H9 (cell line): ENCODE measurements around the gene SLC27A1. TPM values are rescaled to one million over a fixed set of nuclear protein-coding genes. Genes with fewer than 3 reads are reported as not detected.

Experiments
- DNase-seq: peaks from one replicate; pipeline ENCODE4 v3.0.0-alpha.2; 2017
- H2AFZ ChIP-seq: one replicate; pipeline ENCODE4 v1.6.1; 2013; ENCODE audit warnings: mild to moderate bottlenecking, low read length, control low read depth, moderate library complexity
- H2AK5ac ChIP-seq: 2 replicates; pipeline ENCODE4 v1.6.1; 2013; ENCODE audit warnings: low read length, control low read depth, mixed read lengths; ENCODE audit not compliant: insufficient read length
- H2BK120ac ChIP-seq: one replicate; pipeline ENCODE4 v1.6.1; 2013; ENCODE audit warnings: low read depth, mild to moderate bottlenecking, low read length, control low read depth, inconsistent platforms; ENCODE audit not compliant: poor library complexity, severe bottlenecking
- H2BK12ac ChIP-seq: 2 replicates; pipeline ENCODE4 v1.6.1; 2013; ENCODE audit warnings: low read length, control low read depth, mixed read lengths, low read depth; ENCODE audit not compliant: insufficient read length
- H2BK15ac ChIP-seq: 2 replicates; pipeline ENCODE4 v1.6.1; 2013; ENCODE audit warnings: low read depth, low read length, control low read depth
- H2BK20ac ChIP-seq: one replicate; pipeline ENCODE4 v1.6.1; 2013; ENCODE audit warnings: low read depth, mild to moderate bottlenecking, low read length, control low read depth, inconsistent platforms; ENCODE audit not compliant: poor library complexity, severe bottlenecking
- H2BK5ac ChIP-seq: 2 replicates; pipeline ENCODE4 v1.6.1; 2013; ENCODE audit warnings: low read length, control low read depth, mixed read lengths; ENCODE audit not compliant: insufficient read length
- H3K14ac ChIP-seq: 2 replicates; pipeline ENCODE4 v1.6.1; 2013; ENCODE audit warnings: low read length, control low read depth; ENCODE audit not compliant: insufficient read depth
- H3K18ac ChIP-seq: 2 replicates; pipeline ENCODE4 v1.6.1; 2013; ENCODE audit warnings: low read depth, mild to moderate bottlenecking, mixed read lengths, low read length, control low read depth; ENCODE audit not compliant: insufficient read length
- H3K23ac ChIP-seq: 2 replicates; pipeline ENCODE4 v1.6.1; 2013; ENCODE audit warnings: low read length, control low read depth, mixed read lengths, low read depth; ENCODE audit not compliant: insufficient read length
- H3K23me2 ChIP-seq: 2 replicates; pipeline ENCODE4 v1.6.1; 2013; ENCODE audit warnings: low read depth, mild to moderate bottlenecking, mixed read lengths, low read length, control low read depth; ENCODE audit not compliant: insufficient read length, poor library complexity, severe bottlenecking
- H3K27ac ChIP-seq: 2 replicates; pipeline ENCODE4 v1.5.1; 2013; ENCODE audit warnings: low read length, control low read depth, mixed read lengths, low read depth; ENCODE audit not compliant: insufficient read length
- H3K27me3 ChIP-seq: 2 replicates; pipeline ENCODE4 v1.6.1; 2013; ENCODE audit warnings: low read length, control low read depth, inconsistent platforms; ENCODE audit not compliant: insufficient read depth
- H3K4ac ChIP-seq: 2 replicates; pipeline ENCODE4 v1.6.1; 2013; ENCODE audit warnings: low read depth, mild to moderate bottlenecking, control low read depth, inconsistent platforms, low read length, moderate library complexity
- H3K4me1 ChIP-seq: 2 replicates; pipeline ENCODE4 v1.6.1; 2013; ENCODE audit warnings: low read length, control low read depth, inconsistent platforms; ENCODE audit not compliant: insufficient read depth
- H3K4me2 ChIP-seq: 2 replicates; pipeline ENCODE4 v1.6.1; 2013; ENCODE audit warnings: low read length, control low read depth, mixed read lengths; ENCODE audit not compliant: insufficient read length, insufficient read depth
- H3K56ac ChIP-seq: 2 replicates; pipeline ENCODE4 v1.6.1; 2013; ENCODE audit warnings: low read depth, mild to moderate bottlenecking, mixed read lengths, low read length, control low read depth; ENCODE audit not compliant: insufficient read length
- H3K79me1 ChIP-seq: 2 replicates; pipeline ENCODE4 v1.6.1; 2013; ENCODE audit warnings: low read depth, mild to moderate bottlenecking, moderate library complexity, low read length, control low read depth, inconsistent platforms; ENCODE audit not compliant: insufficient read depth, poor library complexity, severe bottlenecking
- H3K79me2 ChIP-seq: 2 replicates; pipeline ENCODE4 v1.6.1; 2013; ENCODE audit warnings: low read length, control low read depth, inconsistent platforms; ENCODE audit not compliant: insufficient read depth
- H3K9ac ChIP-seq: 2 replicates; pipeline ENCODE4 v1.6.1; 2013; ENCODE audit warnings: low read length, control low read depth, mixed read lengths; ENCODE audit not compliant: insufficient read length; ENCODE audit errors: extremely low read depth
- H3K9me3 ChIP-seq: one replicate; pipeline ENCODE4 v1.6.1; 2013; ENCODE audit warnings: low read depth, low read length, inconsistent platforms; ENCODE audit not compliant: control insufficient read depth
- H3T11ph ChIP-seq: one replicate; pipeline ENCODE4 v1.6.1; 2013; ENCODE audit warnings: mild to moderate bottlenecking, low read length, control low read depth, inconsistent platforms
- H4K20me1 ChIP-seq: one replicate; pipeline ENCODE4 v1.6.1; 2013; ENCODE audit not compliant: control insufficient read depth, insufficient read length, insufficient read depth
- H4K5ac ChIP-seq: 2 replicates; pipeline ENCODE4 v1.6.1; 2013; ENCODE audit warnings: low read depth, mild to moderate bottlenecking, mixed read lengths, low read length, control low read depth; ENCODE audit not compliant: insufficient read length
- H4K8ac ChIP-seq: replicated peaks from 2 replicates; pipeline ENCODE4 v1.6.1; 2013; ENCODE audit warnings: low read length, control low read depth, mixed read lengths, low read depth; ENCODE audit not compliant: insufficient read length
- H4K91ac ChIP-seq: 2 replicates; pipeline ENCODE4 v1.6.1; 2013; ENCODE audit warnings: low read depth, mild to moderate bottlenecking, moderate library complexity, mixed read lengths, low read length, control low read depth; ENCODE audit not compliant: insufficient read length
- H3K27ac Mint-ChIP-seq, 3 experiments: 2 replicates in 2 of 3; 3 replicates in 1 of 3; pipeline ENCODE4 v1.8.0; 2020 to 2021; ENCODE audit warnings: mixed read lengths in 3 of 3, mild to moderate bottlenecking in 1 of 3, moderate library complexity in 1 of 3
- H3K27me3 Mint-ChIP-seq: 2 replicates; pipeline ENCODE4 v1.8.0; 2021; ENCODE audit warnings: low read depth, mild to moderate bottlenecking, moderate library complexity, mixed read lengths
- H3K36me3 Mint-ChIP-seq, 3 experiments: 2 replicates in 2 of 3; 3 replicates in 1 of 3; pipeline ENCODE4 v1.8.0; 2020 to 2021; ENCODE audit warnings: low read depth in 3 of 3, mixed read lengths in 3 of 3; ENCODE audit not compliant: insufficient read depth in 1 of 3
- H3K4me1 Mint-ChIP-seq, 2 experiments: 2 replicates each; pipeline ENCODE4 v1.8.0; 2020; ENCODE audit warnings: mixed read lengths in 2 of 2
- H3K4me3 Mint-ChIP-seq, 2 experiments: 2 replicates in 1 of 2; 3 replicates in 1 of 2; pipeline ENCODE4 v1.8.0; 2020 to 2021; ENCODE audit warnings: mild to moderate bottlenecking in 2 of 2, mixed read lengths in 2 of 2, moderate library complexity in 1 of 2
- H3K9me3 Mint-ChIP-seq, 2 experiments: 2 replicates in 1 of 2; 3 replicates in 1 of 2; pipeline ENCODE4 v1.8.0; 2020; ENCODE audit warnings: mild to moderate bottlenecking in 2 of 2, mixed read lengths in 2 of 2, moderate library complexity in 1 of 2
- WGBS: extraction: QIAGEN DNeasy Blood & Tissue Kit; methylation state at CpG from one replicate; pipeline ENCODE4 v1.1.7; 2013; ENCODE audit warnings: missing lambda C conversion rate, low lambda C conversion rate, mixed read lengths; ENCODE audit not compliant: insufficient read length; ENCODE audit errors: extremely low coverage; 5-methylcytosine and 5-hydroxymethylcytosine counted together
- total RNA-seq: library from RNA; stranded (reverse); gene quantifications from 2 replicates; pipeline ENCODE4 v1.2.1, GENCODE V29; 2021
- TF ChIP-seq, protein P1 (sequence below): fragments of 200-600 bp; sonication (generic); conservative IDR thresholded peaks from 3 replicates; pipeline ENCODE4 v1.8.0; 2021; ENCODE audit warnings: antibody characterized with exemption, mild to moderate bottlenecking

The SLC27A1 gene
- total RNA-seq, 1 experiment from 2014 or later: 6.4 TPM

DNA sequence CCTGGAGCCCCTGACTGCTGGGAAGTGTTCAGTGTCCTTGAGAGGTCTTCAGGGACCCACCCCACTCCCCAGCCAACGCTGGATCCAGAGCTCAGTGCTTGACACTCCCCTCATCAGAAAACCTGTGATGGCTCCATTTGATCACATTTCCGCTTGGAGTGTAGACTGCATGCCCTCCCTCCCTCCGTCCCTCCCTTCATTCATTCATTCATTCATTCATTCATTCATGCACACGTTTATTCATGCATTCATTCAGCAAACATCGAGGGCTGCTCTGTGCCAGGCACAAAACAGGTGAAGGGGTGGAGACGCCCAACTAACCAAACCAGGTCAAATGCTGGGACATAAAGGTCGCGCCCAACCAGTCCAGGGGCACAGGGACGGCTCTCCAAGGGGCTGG is 54.8 kb downstream of the SLC27A1 start:
- H3K4me1 Mint-ChIP-seq: peaks cover 0 to 1% of the 10 kb centered on the region in 2 experiments; a peak in 2 of 4 replicates
- Histone ChIP-seq H2AFZ (no peak overlapping the region), H3K14ac (no peak overlapping the region; the same call in 1 of the 2 replicates), H2BK120ac (no peak overlapping the region), H3K4me1 (no peaks in the 10 kb centered on the region), H3K9ac (no peak overlapping the region), H3T11ph (no peak overlapping the region), H3K23ac (no peak overlapping the region), H3K79me1 (no peaks in the 10 kb centered on the region), H3K18ac (no peak overlapping the region), H2BK5ac (no peak overlapping the region), H3K27ac (no peak overlapping the region), H4K5ac (no peak overlapping the region), H4K91ac (no peak overlapping the region), H2BK20ac (no peak overlapping the region), H3K27me3 (no peaks in the 10 kb centered on the region), H3K23me2 (no peaks in the 10 kb centered on the region), H3K9me3 (no peaks in the 10 kb centered on the region), H2AK5ac (no peak overlapping the region), H4K20me1 (no peaks in the 10 kb centered on the region), H3K4ac (no peak overlapping the region), H2BK15ac (no peak overlapping the region), H4K8ac (no peak overlapping the region), H2BK12ac (no peak overlapping the region), H3K79me2 (no peaks in the 10 kb centered on the region), H3K56ac (no peak overlapping the region), H3K4me2 (no peak overlapping the region)
- WGBS: no CpG with 5 or more reads among the region's 9 CpGs
- H3K4me3 Mint-ChIP-seq: no peak overlapping the region
- H3K36me3 Mint-ChIP-seq: no peaks in the 10 kb centered on the region; a peak in 1 of 7 replicates
- H3K9me3 Mint-ChIP-seq: peaks cover 5 to 7% of the 10 kb centered on the region in 2 experiments; a peak in 3 of 5 replicates
- TF ChIP-seq, protein P1, sequence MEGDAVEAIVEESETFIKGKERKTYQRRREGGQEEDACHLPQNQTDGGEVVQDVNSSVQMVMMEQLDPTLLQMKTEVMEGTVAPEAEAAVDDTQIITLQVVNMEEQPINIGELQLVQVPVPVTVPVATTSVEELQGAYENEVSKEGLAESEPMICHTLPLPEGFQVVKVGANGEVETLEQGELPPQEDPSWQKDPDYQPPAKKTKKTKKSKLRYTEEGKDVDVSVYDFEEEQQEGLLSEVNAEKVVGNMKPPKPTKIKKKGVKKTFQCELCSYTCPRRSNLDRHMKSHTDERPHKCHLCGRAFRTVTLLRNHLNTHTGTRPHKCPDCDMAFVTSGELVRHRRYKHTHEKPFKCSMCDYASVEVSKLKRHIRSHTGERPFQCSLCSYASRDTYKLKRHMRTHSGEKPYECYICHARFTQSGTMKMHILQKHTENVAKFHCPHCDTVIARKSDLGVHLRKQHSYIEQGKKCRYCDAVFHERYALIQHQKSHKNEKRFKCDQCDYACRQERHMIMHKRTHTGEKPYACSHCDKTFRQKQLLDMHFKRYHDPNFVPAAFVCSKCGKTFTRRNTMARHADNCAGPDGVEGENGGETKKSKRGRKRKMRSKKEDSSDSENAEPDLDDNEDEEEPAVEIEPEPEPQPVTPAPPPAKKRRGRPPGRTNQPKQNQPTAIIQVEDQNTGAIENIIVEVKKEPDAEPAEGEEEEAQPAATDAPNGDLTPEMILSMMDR: no peak
- peaks cover 2% of the 10 kb centered on the region for H3K27me3 Mint-ChIP-seq
- no peak overlapping the region for H3K27ac Mint-ChIP-seq
- no peak for DNase-seq
